Measurements from ENCODE around the gene DIPK1B.

Gene DIPK1B

DNA sequence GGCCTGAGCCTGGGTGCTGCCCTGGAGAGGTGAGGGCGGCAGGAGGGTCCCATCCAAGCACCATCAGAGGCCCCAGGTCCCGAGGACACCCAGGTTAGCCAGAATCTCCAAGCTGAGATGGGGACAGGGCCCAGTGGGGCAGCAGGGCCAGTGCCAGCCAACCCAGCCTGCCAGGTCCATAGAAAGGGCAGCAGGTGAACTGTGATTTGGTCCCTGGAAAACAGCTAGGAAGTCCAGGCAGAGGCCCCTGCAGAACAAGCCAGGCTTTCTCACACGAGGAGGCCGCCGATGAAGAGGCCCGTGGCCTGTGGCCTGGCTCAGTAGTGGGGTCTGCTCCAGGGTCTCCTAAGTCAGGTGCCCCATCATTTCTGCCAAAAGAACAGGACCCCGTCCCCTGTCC is 27.2 kb upstream of the DIPK1B start:
- TF ChIP-seq, protein P1, sequence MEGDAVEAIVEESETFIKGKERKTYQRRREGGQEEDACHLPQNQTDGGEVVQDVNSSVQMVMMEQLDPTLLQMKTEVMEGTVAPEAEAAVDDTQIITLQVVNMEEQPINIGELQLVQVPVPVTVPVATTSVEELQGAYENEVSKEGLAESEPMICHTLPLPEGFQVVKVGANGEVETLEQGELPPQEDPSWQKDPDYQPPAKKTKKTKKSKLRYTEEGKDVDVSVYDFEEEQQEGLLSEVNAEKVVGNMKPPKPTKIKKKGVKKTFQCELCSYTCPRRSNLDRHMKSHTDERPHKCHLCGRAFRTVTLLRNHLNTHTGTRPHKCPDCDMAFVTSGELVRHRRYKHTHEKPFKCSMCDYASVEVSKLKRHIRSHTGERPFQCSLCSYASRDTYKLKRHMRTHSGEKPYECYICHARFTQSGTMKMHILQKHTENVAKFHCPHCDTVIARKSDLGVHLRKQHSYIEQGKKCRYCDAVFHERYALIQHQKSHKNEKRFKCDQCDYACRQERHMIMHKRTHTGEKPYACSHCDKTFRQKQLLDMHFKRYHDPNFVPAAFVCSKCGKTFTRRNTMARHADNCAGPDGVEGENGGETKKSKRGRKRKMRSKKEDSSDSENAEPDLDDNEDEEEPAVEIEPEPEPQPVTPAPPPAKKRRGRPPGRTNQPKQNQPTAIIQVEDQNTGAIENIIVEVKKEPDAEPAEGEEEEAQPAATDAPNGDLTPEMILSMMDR (conservative IDR thresholded peaks at IDR 0.05), result no peak
- TF ChIP-seq ZFX (IDR thresholded peaks at IDR 0.05), result no peak
- H3K27ac ChIP-seq, result no peak overlapping the region

DNA sequence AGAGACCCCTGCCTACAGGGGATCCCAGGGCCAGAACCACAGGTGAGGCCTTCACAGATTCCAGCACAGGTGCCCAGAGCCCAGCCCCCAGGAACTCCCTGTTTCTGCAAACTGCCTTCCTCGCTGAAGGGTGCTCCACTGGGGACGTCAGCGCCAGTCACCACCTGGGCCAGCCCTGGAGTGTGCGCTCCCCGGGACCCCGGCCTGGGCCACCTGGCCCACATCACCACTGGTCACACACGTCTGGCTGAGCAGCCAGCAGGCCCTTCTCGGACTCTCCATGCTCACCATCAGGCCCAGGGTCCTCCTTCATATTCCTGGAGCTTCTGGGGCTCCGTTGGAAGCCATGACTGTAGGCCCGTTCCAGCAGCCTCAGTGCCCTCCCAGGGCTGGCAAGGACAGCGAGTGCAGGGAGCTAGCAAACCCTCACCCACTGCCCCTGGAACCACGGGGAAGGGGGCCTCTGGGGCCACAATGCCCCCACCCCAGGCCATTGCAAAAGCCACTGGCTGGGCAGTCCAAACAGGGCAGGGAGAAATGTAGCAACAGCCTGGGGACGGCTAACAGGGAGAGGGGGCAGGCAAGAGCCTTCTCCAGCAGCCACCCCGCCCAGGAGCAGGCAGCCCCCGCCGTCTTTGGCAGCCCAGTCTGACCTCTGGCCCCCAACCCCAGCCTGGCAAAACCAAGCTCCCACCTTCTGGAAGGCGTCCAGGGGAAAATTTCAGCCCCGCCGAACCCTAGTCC is 26.4 kb upstream of the DIPK1B start:
- H3K27ac ChIP-seq, result no peak overlapping the region; the same call in 1 of the 2 replicates
- TF ChIP-seq ZFX (IDR thresholded peaks at IDR 0.05), result no peak
- TF ChIP-seq, protein P1 (conservative IDR thresholded peaks at IDR 0.05), result no peak

DNA sequence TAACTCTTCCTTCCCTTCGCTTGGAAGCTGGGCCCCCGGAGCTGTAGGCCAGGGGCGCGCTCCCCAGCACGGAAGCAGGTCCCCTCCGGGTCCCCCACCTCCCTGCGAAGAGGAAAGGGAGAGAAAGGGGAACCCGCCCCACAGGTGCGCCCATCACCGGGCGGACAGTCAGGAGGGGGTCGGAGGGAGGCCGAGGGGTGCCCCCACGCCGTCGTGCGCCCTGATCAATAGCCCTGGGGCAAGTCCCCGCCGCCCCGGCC is 25.9 kb upstream of the DIPK1B start:
- H3K27ac ChIP-seq, result peak overlapping the region; percentile 64
- TF ChIP-seq ZFX (IDR thresholded peaks at IDR 0.05), result no peak
- TF ChIP-seq, protein P1 (conservative IDR thresholded peaks at IDR 0.05), result no peak

DNA sequence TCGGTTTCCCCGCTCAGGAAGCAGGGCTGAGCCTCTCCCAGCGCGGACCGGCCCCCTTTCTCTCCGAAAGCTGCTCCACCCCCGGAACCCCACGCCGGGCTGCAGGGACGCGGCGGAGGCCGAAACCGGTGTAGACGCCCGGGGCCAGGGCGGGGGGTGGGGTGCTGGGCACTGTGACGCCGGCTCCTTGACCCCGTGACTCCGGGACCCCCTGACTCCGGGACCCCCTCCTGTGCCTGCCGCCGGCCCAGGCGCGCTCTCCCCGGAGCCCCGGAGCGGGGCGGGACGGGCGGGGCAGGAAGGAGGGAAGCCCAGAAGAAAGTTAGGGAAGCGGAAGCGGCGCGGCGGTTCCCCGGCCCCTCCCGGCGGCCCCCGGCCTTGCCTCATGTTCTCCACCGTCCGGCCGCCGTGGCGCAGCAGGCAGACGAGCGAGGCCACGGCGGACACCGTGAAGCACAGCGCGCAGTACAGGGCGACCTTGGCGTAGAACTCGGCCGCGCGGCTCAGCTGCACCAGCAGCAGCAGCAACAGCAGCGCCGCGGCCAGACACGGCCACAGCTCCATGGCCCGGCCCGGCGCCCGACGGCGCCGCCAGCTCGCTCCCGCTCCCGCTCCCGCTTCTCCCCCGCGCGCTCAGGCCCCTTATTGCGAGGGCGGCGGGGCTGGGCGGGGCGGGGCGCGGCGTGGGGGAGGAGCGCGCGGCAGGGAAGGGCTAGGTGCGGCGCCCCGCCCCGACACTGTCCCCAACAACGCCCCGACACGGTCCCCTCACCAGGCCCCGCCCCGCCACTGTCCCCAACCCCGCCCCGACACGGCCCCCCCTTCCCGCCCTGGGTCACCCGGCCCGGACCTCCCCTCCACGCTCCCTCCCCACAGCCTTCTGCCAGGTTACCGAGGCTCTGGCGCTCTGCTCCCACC is 25.3 kb upstream of the DIPK1B start, which contains the start of gene AGPAT2:
Gene AGPAT2 (minus strand): TSS at position 664 of the 918 bp plus-strand sequence. CDS start 100 bp downstream, at position 564.
- TF ChIP-seq, protein P1 (conservative IDR thresholded peaks at IDR 0.05), result no peak
- peak; percentile 50; the same call in 1 of the 2 replicates for TF ChIP-seq ZFX (IDR thresholded peaks at IDR 0.05)
- peak within 1 kb of the TSS; percentile 64 for H3K27ac ChIP-seq

DNA sequence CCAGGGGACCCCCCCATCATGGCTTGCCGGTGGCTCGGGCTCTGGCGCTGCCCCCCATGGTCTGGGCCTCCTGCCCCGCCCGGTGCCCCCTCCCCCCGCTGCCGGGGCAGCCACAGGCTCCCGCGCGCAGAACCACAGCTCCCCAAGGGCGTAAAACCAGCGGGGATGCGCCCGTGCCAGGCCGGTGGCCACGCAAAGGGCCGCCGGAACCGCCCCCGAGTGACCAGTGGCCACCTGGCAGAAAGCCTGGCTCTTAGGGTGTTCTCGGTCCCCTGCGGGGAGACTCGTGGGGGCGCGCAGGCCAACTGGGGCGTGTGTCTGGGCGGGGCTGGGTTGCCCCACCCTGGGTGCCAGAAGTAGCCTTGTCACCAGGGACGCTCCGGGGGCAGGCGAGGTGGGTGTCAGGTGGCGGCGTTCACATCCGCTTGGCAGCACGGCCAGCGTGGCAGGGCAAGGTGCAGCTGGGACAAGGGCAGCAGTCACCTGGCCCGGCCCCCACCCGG is 24.6 kb upstream of the DIPK1B start:
- no peak overlapping the region; the same call in 1 of the 2 replicates for H3K27ac ChIP-seq
- TF ChIP-seq, protein P1 (conservative IDR thresholded peaks at IDR 0.05), result no peak
- TF ChIP-seq ZFX (IDR thresholded peaks at IDR 0.05), result no peak

DNA sequence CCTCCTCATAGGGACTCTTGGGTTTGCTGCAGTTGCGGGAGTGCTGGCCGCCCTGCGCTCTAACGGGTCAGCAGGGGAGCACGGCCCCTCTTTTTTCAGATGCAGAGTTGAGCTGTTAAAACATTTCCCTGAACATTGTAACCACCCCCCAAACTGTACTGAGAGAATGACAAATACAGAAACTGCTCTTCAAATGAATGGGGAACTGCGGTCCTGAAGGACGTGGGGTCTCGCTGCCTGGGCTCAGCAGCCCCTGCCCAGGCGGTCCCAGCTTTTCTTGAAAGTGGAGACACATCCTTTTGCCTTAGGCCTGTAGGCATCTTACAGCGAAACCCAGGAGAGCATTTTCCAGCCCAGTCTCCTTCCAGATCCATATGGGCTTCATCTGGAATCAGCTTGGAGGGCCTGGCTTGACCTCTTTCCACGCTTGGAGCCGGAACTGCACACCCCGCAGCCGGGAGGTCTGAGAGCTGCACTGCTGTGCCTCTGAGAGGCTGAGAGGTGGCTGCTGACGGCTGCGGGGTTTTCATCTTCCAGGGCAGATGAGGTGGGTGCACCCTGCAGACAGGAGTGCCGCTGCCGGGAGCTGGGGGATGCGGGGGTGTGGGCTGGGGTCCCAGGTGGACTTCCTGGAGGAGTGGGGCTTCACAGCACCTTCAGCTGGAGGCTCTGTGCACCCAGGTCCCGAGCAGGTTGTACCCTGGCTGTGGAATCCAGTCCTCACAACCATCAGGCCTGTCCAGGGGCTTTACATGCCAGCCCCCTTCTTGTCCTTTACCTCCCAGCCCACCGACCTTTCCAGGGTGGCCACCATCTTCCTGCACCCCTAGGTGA is 23.9 kb upstream of the DIPK1B start:
- no peak overlapping the region for H3K27ac ChIP-seq
- no peak for TF ChIP-seq ZFX (IDR thresholded peaks at IDR 0.05)
- TF ChIP-seq, protein P1 (conservative IDR thresholded peaks at IDR 0.05), result no peak
